ENCODE measurements around the gene ITIH4.

GRCh38 chr3:52865994-52866393 lies 35.5 kb upstream of the ITIH4 start:
- TF ChIP-seq CTCF (IDR thresholded peaks at IDR 0.05; ENCODE audit: poor library complexity) = no peak
- no peak for TF ChIP-seq EZH2 (IDR thresholded peaks at IDR 0.05; ENCODE audit: borderline replicate concordance)
